ENCODE measurements around the gene EXOC6B.
A peak's percentile ranks its signal among the peaks of the same experiment; 100 is the strongest.

EXOC6B gene

DNA sequence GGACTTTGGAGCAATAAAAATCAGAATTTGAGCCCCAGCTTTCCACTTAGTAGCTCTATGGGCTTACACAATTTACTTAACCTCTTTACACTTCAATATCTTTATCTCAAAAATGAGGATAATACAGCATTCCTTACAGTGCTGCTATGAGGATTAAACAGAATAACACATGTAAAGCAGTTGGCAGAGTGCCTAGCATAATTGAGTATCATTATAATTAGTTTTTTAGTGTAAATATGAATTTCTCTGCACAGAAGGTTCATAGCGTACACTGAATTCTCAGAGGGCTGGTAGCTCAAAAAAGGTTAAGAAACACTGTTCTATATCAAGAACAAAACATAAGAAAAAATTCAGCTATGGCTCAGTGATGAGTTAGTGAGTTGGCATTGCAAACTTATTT lies 487.8 kb downstream of the EXOC6B start:
- Histone ChIP-seq H3K4me3 (replicated peaks; ENCODE audit: low read depth, low read length) (no peak overlapping the region), H3K36me3 (ENCODE audit: control insufficient read depth, insufficient read depth, low read length) (no peaks in the 10 kb centered on the region), H3K27me3 (replicated peaks; ENCODE audit: control insufficient read depth, insufficient read depth, low read length) (no peaks in the 10 kb centered on the region)
- no peak for DNase-seq (ENCODE audit: extremely low read depth, insufficient read length)
- TF ChIP-seq CTCF (IDR thresholded peaks at IDR 0.05; ENCODE audit: insufficient read depth, low read length, poor library complexity, severe bottlenecking), result no peak

DNA sequence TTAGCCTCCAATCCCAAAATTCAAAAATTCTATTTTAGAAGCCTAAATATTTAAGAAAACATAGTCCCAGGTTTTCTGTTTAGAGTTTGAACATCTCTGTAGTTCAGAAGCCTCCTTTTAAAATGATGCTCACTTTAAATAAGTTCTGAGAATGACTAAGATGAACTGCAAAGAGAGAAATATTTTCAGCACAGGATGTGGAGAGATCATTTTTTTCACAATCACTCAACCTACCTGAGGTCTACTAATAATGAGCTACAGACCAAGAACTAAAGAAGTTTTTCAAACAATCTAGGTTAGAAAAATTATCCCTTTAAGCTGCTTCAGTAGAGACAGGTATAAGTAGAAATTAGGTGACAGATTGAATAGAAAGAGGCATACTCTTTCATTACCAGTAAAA lies 493.1 kb downstream of the EXOC6B start:
- TF ChIP-seq CTCF (IDR thresholded peaks at IDR 0.05; ENCODE audit: insufficient read depth, low read length, poor library complexity, severe bottlenecking), result no peak
- Histone ChIP-seq H3K4me3 (replicated peaks; ENCODE audit: low read depth, low read length) (no peak overlapping the region), H3K27me3 (replicated peaks; ENCODE audit: control insufficient read depth, insufficient read depth, low read length) (no peaks in the 10 kb centered on the region), H3K36me3 (ENCODE audit: control insufficient read depth, insufficient read depth, low read length) (no peaks in the 10 kb centered on the region)
- DNase-seq (ENCODE audit: extremely low read depth, insufficient read length), result no peak

GRCh38 chr2:72330652-72331051 lies 495.2 kb downstream of the EXOC6B start:
- no peak for TF ChIP-seq CTCF (IDR thresholded peaks at IDR 0.05; ENCODE audit: insufficient read depth, low read length, poor library complexity, severe bottlenecking)
- no peak overlapping the region for H3K4me3 ChIP-seq (replicated peaks; ENCODE audit: low read depth, low read length)

GRCh38 chr2:72326759-72327158 lies 499.1 kb downstream of the EXOC6B start:
- no peak overlapping the region for H3K4me3 ChIP-seq (replicated peaks; ENCODE audit: low read depth, low read length)
- H3K36me3 ChIP-seq (ENCODE audit: control insufficient read depth, insufficient read depth, low read length), result no peaks in the 10 kb centered on the region
- DNase-seq (ENCODE audit: extremely low read depth, insufficient read length), result no peak
- H3K27me3 ChIP-seq (replicated peaks; ENCODE audit: control insufficient read depth, insufficient read depth, low read length), result no peaks in the 10 kb centered on the region
- no peak for TF ChIP-seq CTCF (IDR thresholded peaks at IDR 0.05; ENCODE audit: insufficient read depth, low read length, poor library complexity, severe bottlenecking)

More at GRCh38 chr2:72330652-72331051, 495.2 kb downstream of the EXOC6B start:
- Histone ChIP-seq H3K36me3 (ENCODE audit: control insufficient read depth, insufficient read depth, low read length) (no peaks in the 10 kb centered on the region), H3K27me3 (replicated peaks; ENCODE audit: control insufficient read depth, insufficient read depth, low read length) (no peaks in the 10 kb centered on the region)
- DNase-seq (ENCODE audit: extremely low read depth, insufficient read length), result no peak

DNA sequence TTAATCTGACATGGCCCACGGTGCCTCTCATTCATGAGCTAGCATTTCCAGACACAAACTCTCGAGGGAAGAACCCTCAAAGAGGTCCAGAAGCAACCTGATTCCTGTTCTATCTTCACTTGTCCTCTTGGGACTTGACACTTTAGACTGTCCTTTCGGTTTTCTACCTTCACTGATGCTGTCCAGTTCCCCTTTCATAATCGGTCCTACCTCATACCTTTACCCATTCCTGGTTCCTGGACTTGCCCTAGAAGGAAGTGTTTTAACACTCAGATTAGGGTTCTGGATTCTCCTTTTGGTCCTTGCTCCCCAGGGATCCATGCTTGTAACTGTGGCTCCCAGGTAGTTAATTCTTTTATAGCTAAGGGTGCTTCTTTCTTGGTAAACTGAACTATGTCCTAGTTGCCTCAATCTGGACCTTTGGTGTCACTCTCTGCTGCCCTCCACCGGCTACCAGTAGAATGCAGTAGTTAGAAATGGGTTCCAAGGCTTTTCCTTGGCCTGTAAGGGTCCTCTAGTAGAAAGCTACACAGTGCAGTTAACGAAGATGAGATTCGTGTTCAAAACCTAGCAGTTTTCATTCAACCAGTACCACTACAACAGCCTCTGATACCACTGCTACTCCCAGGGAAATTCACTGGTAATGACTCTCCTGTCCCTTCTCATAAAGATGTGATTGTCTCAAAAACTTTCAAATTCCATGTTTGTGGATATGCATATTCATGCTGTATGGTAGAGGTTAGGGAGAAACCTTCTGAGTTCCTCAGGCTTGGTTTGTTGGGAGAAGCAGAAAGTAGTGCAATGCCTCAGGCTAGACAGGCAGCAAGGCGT lies 500.0 kb downstream of the EXOC6B start:
- DNase-seq (ENCODE audit: extremely low read depth, insufficient read length), result no peak
- Histone ChIP-seq H3K27me3 (replicated peaks; ENCODE audit: control insufficient read depth, insufficient read depth, low read length) (no peaks in the 10 kb centered on the region), H3K4me3 (replicated peaks; ENCODE audit: low read depth, low read length) (no peak overlapping the region), H3K36me3 (ENCODE audit: control insufficient read depth, insufficient read depth, low read length) (no peaks in the 10 kb centered on the region)
- peak; percentile 83 for TF ChIP-seq CTCF (IDR thresholded peaks at IDR 0.05; ENCODE audit: insufficient read depth, low read length, poor library complexity, severe bottlenecking)
